ENCODE measurements around the gene NIT1.

- TF ChIP-seq CTCF (IDR thresholded peaks at IDR 0.05; ENCODE audit: insufficient read depth, low read length, poor library complexity, severe bottlenecking), result no peak
- TF ChIP-seq EZH2phosphoT487 (conservative IDR thresholded peaks at IDR 0.05; ENCODE audit: low read length), result no peak
Observed at GRCh38 chr1:161164901-161165610, 47.2 kb downstream of the NIT1 start.
